GM18520 (cell line): ENCODE results near the gene POLR3GL.
A peak's percentile ranks its signal among the peaks of the same experiment; 100 is the strongest.

Experiments
- ATAC-seq: cut with Tn5 transposase; IDR thresholded peaks from one replicate; pipeline ENCODE4 v1.9.1; 2021; ENCODE audit not compliant: unreplicated experiment

Gene POLR3GL

GRCh38 chr1:145949219-145949618 lies 15.3 kb upstream of the POLR3GL start:
- ATAC-seq, result no peak

- no peak for ATAC-seq
Observed at GRCh38 chr1:145951526-145951925, 13.0 kb upstream of the POLR3GL start.

- no peak for ATAC-seq
Observed at GRCh38 chr1:145952903-145953302, 11.6 kb upstream of the POLR3GL start.

GRCh38 chr1:145953861-145954260 lies 10.6 kb upstream of the POLR3GL start:
- ATAC-seq, result no peak

- ATAC-seq, result no peak
Observed at GRCh38 chr1:145955436-145955835, 9.1 kb upstream of the POLR3GL start.

- no peak for ATAC-seq
Observed at GRCh38 chr1:145956361-145956760, 8.1 kb upstream of the POLR3GL start.

- ATAC-seq, result no peak
Observed at GRCh38 chr1:145956781-145957442, 7.6 kb upstream of the POLR3GL start.

- ATAC-seq, result peak; percentile 78
Observed at GRCh38 chr1:145957443-145958319, 6.8 kb upstream of the POLR3GL start, which contains the start of gene LIX1L. LIX1L (minus strand) TSS chr1:145958017; CDS start chr1:145957927, 90 bp downstream.

- ATAC-seq, result no peak
Observed at GRCh38 chr1:145958734-145959133, 5.8 kb upstream of the POLR3GL start.

GRCh38 chr1:145959333-145959732 lies 5.2 kb upstream of the POLR3GL start:
- ATAC-seq, result no peak

GRCh38 chr1:145959957-145960467 lies 4.5 kb upstream of the POLR3GL start:
- ATAC-seq, result no peak

GRCh38 chr1:145960468-145961108 lies 3.9 kb upstream of the POLR3GL start:
- ATAC-seq, result no peak

- ATAC-seq, result no peak
Observed at GRCh38 chr1:145961109-145961424, 3.4 kb upstream of the POLR3GL start.

GRCh38 chr1:145961425-145962156 lies 2.9 kb upstream of the POLR3GL start:
- ATAC-seq, result no peak

- ATAC-seq, result no peak
Observed at GRCh38 chr1:145962157-145963102, 2.1 kb upstream of the POLR3GL start.

- ATAC-seq, result no peak
Observed at GRCh38 chr1:145963265-145964019, 1.0 kb upstream of the POLR3GL start.

GRCh38 chr1:145965119-145965744 lies 742 bp downstream of the POLR3GL start:
- no peak for ATAC-seq

GRCh38 chr1:145967288-145967687 lies 2.8 kb downstream of the POLR3GL start:
- no peak for ATAC-seq

GRCh38 chr1:145972580-145972979 lies 8.1 kb downstream of the POLR3GL start:
- no peak for ATAC-seq
